Neutrophil (primary cell): ENCODE measurements around the gene PRPF38A.

Experiments used
- H3K27ac ChIP-seq: fragments of 200-600 bp; sonication (generic); 2 replicates; pipeline ENCODE4 v1.5.1; 2016; ENCODE audit warnings: mild to moderate bottlenecking, moderate library complexity
- H3K27me3 ChIP-seq: fragments of 200-600 bp; sonication (generic); 2 replicates; pipeline ENCODE4 v1.6.0; 2016; ENCODE audit warnings: mild to moderate bottlenecking
- H3K36me3 ChIP-seq: fragments of 200-600 bp; sonication (generic); 2 replicates; pipeline ENCODE4 v1.5.1; 2017
- H3K4me1 ChIP-seq, 2 experiments: fragments of 200-600 bp in 1 of 2; sonication (generic) in 1 of 2; 1 replicate in 1 of 2; 2 replicates in 1 of 2; pipeline versions ENCODE4 v1.5.1 to v1.6.1; 2013 to 2016; ENCODE audit warnings: low read depth in 1 of 2, low read length in 1 of 2, mild to moderate bottlenecking in 1 of 2, moderate library complexity in 1 of 2; ENCODE audit not compliant: control insufficient read depth in 1 of 2, insufficient read depth in 1 of 2
- H3K4me3 ChIP-seq, 2 experiments: fragments of 200-600 bp in 1 of 2; sonication (generic) in 1 of 2; 1 replicate in 1 of 2; 2 replicates in 1 of 2; pipeline ENCODE4 v1.5.1; 2013 to 2016; ENCODE audit warnings: low read depth in 1 of 2, low read length in 1 of 2, mild to moderate bottlenecking in 1 of 2, moderate library complexity in 1 of 2
- H3K9me3 ChIP-seq: fragments of 200-600 bp; sonication (generic); 2 replicates; pipeline ENCODE4 v1.5.1; 2016
- TF ChIP-seq, protein P1 (sequence below): fragments of 200-600 bp; sonication (generic); IDR thresholded peaks from 2 replicates; pipeline ENCODE4 v1.5.1; 2016; ENCODE audit warnings: antibody characterized with exemption

The PRPF38A gene

GRCh38 chr1:52386458-52386857, 17.9 kb upstream of the PRPF38A start:
- no peaks in the 10 kb centered on the region for H3K9me3 ChIP-seq
- H3K4me3 ChIP-seq: no peak overlapping the region
- no peaks in the 10 kb centered on the region for H3K4me1 ChIP-seq
- H3K36me3 ChIP-seq: peaks cover 60% of the 10 kb centered on the region
- TF ChIP-seq, protein P1, sequence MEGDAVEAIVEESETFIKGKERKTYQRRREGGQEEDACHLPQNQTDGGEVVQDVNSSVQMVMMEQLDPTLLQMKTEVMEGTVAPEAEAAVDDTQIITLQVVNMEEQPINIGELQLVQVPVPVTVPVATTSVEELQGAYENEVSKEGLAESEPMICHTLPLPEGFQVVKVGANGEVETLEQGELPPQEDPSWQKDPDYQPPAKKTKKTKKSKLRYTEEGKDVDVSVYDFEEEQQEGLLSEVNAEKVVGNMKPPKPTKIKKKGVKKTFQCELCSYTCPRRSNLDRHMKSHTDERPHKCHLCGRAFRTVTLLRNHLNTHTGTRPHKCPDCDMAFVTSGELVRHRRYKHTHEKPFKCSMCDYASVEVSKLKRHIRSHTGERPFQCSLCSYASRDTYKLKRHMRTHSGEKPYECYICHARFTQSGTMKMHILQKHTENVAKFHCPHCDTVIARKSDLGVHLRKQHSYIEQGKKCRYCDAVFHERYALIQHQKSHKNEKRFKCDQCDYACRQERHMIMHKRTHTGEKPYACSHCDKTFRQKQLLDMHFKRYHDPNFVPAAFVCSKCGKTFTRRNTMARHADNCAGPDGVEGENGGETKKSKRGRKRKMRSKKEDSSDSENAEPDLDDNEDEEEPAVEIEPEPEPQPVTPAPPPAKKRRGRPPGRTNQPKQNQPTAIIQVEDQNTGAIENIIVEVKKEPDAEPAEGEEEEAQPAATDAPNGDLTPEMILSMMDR: no peak
- no peak overlapping the region for H3K27ac ChIP-seq
- no peaks in the 10 kb centered on the region for H3K27me3 ChIP-seq

- Histone ChIP-seq H3K27ac (no peak overlapping the region), H3K4me1 (no peaks in the 10 kb centered on the region), H3K9me3 (no peaks in the 10 kb centered on the region), H3K36me3 (peaks cover 49% of the 10 kb centered on the region), H3K27me3 (no peaks in the 10 kb centered on the region), H3K4me3 (no peak overlapping the region)
- TF ChIP-seq, protein P1: no peak
Observed at GRCh38 chr1:52393174-52393573, 11.2 kb upstream of the PRPF38A start.

GRCh38 chr1:52399629-52400028, 4.8 kb upstream of the PRPF38A start:
- Histone ChIP-seq H3K4me1 (peaks cover 12 to 15% of the 10 kb centered on the region in 2 experiments), H3K27me3 (no peaks in the 10 kb centered on the region), H3K9me3 (no peaks in the 10 kb centered on the region), H3K27ac (no peak overlapping the region), H3K36me3 (peaks cover 34% of the 10 kb centered on the region), H3K4me3 (no peak overlapping the region)
- TF ChIP-seq, protein P1: no peak

DNA sequence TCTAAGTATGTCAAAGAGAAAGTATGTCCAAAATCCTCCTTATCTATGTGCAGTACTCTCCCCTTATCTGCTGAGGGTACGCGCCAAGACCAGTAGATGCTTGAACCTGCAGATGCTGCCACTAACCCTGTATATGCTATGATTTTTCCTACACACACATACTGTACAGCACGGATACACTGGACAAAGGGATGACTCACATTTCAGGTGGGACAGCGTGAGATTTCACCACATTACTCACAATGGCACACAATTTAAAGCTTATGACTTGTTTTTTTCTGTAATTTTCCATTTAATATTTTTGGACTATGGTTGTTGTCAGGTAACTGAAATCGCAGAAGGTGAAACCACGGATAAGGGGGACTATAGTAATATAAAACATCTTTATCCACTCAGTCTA, 4.3 kb upstream of the PRPF38A start:
- no peaks in the 10 kb centered on the region for H3K27me3 ChIP-seq
- H3K27ac ChIP-seq: no peak overlapping the region
- H3K36me3 ChIP-seq: peaks cover 31% of the 10 kb centered on the region
- TF ChIP-seq, protein P1: no peak
- peaks cover 16 to 19% of the 10 kb centered on the region in 2 experiments for H3K4me1 ChIP-seq
- no peak overlapping the region for H3K4me3 ChIP-seq
- no peaks in the 10 kb centered on the region for H3K9me3 ChIP-seq

GRCh38 chr1:52402860-52403240, 1.6 kb upstream of the PRPF38A start:
- TF ChIP-seq, protein P1: no peak
- peaks cover 41 to 43% of the 10 kb centered on the region in 2 experiments for H3K4me1 ChIP-seq
- H3K36me3 ChIP-seq: peaks cover 18% of the 10 kb centered on the region
- H3K27ac ChIP-seq: no peak overlapping the region
- no peaks in the 10 kb centered on the region for H3K9me3 ChIP-seq
- no peaks in the 10 kb centered on the region for H3K27me3 ChIP-seq
- H3K4me3 ChIP-seq: no peak overlapping the region
